GF-D8 (cell line): ENCODE measurements around the gene IGFBP1.

Source experiments
- DNase-seq: peaks from one replicate; lab custom pipeline; 2025; lab: John Stamatoyannopoulos, UW

The IGFBP1 gene

DNA sequence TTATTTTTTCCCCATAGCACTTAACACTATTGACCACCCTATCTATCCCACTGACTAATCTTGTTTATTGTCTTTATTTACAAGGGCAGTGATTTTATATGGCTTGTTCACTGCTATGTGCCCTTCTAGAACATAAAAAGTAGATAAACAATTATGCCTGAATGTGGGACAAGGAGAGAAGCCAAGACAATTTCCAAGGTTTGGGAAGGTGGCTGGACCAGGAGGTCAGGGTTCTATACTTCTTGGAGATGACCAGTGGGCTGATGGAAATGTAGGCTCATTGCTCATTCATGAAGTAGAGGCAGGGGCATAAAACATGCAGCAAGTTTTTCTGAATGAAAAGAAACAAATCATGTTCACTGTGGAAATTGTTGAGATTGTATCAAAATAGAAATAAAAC is 21.3 kb downstream of the IGFBP1 start:
- DNase-seq: no peak

DNA sequence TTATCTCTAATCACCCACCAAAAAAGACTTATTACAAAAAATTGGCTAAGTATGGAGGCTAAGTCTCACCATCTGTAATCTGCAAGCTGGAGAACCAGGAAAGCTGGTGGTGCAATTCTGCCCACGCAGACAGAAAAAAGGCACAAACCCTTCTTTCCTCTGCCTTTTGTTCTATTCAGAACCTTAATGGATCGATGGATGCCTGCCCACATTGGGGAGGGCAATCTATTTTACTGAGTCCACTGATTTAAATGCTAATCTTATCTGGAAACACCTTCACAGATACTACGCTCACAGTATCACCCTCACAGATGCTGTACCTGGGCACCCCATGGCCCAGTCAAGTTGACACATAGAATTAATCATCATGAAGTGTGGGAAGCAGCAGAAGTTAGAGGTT is 22.6 kb downstream of the IGFBP1 start:
- no peak for DNase-seq

DNA sequence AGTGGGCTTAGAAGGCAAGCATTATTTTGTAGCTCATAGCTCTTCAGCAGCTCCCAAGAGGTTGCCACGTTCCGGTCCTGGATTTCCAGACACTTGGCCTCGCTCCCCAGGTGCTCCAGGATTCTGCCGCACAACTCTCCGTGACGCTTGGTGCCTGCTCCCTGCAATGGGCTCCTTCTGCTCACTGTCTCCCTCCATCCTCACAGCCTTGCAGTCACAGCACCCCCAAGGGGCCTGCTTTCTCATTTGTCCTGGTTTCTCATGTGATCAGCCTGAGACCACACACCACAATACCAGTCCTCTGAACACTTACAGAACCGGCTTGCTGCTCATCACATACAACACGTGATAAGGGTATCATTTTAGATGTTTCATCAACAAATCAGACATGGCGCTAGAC is 23.0 kb downstream of the IGFBP1 start:
- DNase-seq: no peak

DNA sequence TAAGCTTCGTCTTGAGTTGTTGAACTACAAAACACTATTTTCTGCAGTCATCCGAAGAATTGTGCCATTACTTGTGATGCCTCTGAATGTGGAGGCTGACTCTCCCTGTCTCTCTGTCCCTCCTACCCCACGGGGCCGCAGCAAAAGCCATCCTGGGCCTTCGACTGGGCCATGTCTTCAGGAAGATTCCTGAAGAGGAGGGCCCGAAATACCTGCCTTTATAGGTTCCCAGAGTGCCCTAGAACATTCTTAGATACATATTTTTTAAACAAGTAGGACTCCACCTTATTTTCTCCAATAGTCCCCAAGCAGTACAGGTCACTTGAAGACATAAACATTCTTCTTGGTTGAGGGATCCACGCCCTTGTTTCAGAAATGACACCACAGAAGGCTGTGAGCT is 24.7 kb downstream of the IGFBP1 start:
- no peak for DNase-seq

DNA sequence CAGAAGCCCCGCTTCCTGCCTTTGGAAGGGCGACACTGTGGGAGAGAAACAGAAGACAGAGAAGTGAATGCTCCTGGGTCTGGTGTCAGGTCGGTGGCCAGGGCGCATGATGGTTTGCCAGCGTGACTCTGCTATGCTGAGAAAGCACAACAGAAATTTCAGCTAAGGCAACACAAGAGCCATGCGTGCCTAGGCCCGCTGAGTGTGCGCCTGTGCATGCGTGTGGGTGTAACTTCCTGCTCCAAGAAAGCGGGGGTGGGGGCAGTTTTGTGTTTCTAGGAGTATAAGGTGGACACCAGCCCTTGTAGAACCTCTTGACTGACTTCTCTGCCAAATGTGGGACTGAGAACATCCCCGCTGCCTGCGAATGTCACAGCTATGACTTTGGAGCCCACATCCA is 26.6 kb downstream of the IGFBP1 start:
- no peak for DNase-seq

DNA sequence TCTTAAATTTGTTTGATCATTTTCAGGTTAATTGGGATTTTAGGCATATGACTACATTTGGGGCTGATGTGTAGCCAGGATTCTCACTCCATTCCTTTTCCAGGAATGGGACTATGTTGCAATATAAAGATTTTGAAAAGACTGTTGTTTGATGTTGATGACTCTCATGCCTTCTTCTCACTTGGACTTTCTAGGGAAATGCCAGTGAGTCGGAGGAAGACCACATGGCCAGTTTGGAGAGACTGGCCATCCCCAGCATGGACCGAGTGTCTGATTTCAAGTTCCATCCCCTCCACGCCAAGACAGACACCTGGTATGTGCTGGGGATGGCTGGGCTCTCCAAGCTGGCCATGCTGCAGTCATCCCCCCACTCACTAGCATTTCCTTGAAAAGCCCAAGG is 27.3 kb downstream of the IGFBP1 start:
- no peak for DNase-seq

DNA sequence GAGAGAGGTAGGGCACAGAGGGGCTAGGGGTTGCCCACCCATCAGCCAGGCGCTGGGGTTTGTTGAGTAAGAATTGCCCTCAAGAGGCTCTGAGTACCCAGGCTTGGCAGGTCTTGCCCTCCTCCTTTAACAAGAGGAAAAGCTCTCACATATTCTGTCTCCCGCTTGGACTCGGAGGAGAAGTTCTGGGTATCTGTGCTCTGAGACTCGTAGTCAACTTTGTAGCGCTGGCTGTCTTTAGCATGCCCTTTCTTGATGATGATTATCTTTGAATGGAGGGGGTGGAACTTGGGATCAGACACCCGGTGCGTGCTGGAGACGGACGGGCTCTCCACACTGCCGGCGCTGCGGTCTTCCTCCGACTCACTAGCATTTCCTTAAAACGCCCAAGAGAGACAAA is 28.8 kb downstream of the IGFBP1 start:
- DNase-seq: no peak

DNA sequence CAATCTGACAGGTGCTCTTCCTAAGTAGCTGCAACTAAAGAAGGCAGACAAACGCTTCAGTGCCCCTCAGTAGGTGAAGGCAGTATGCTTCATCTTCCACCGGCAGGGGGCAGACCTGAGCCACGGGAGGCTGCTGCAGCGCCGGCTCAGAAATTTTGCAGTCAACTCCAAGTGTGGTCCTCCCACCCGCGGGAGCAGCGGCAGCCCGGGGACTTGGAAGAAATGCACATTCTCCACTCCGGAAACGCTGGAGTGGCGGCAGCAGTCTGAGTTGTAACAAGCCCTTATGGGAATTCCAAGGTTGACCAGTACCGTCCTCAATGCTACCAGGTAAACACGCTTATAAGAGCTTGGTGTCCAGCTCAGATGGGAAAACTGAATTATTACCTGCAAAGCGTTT is 29.4 kb downstream of the IGFBP1 start:
- DNase-seq: no peak

DNA sequence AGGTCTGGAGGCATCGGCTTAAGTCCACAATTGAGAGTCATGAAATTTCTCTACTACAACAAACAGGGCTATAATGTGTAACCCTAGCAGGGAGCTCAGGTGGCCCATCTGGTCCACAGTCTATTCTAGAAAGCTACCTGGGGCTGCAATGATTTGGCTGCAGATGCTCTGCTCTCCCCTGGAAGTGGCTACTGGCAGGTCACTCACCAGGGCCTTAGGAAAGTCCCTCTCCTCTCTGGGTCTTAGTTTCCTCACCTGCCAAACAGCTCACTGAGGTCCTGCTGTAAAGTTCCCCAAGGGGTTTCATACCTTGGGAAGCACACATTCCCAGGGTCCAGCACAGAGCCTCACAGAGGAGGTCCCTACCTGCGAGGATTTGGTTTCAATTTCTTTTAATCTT is 30.3 kb downstream of the IGFBP1 start:
- no peak for DNase-seq

DNA sequence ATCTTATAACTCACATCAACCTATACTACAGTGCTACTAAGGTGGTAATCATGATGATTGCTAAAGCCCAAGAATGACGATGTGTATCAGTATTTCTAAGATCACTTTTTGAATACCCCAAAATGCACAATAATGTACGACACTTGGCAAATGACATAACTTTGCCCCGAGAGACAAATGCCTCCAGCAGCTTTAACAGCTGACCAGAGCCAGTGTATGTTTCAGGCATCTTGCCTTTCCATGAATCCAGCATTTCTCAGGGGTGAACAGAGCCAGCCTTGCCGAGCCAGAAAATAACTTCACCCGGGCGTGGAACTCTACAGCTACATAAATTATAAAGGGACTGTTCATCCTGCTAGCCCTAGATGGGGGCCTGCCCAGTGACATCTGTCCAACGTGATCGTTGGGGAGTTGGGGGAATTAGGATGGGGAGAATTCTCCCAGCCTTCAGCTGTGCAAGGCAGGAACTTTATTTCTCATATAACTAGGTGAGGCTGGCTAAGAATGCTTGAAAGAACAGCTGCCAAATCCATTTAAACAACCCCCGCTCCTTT is 31.0 kb downstream of the IGFBP1 start:
- no peak for DNase-seq

DNA sequence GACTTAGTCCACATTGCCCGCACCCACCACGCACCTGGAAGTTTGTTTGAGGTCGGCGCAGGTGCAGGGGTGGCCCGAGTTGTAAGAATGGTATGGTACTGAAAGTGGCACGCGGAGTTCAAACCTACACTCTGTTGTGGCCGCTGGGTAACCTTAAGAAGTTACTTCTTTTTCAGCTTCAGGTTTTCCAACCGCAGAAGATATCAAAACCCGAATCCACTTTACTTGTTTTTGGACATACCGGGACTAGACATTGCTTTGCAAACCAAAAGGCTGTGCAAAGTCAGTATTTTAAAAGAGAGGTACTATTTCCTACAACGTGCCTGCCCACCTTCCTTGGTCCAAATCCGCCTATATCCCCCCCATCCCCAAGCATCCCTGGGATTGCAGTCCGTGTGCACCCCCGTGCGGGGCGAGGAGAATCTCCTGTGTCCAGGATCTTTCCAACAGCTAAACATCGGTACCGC is 31.7 kb downstream of the IGFBP1 start:
- no peak for DNase-seq

DNA sequence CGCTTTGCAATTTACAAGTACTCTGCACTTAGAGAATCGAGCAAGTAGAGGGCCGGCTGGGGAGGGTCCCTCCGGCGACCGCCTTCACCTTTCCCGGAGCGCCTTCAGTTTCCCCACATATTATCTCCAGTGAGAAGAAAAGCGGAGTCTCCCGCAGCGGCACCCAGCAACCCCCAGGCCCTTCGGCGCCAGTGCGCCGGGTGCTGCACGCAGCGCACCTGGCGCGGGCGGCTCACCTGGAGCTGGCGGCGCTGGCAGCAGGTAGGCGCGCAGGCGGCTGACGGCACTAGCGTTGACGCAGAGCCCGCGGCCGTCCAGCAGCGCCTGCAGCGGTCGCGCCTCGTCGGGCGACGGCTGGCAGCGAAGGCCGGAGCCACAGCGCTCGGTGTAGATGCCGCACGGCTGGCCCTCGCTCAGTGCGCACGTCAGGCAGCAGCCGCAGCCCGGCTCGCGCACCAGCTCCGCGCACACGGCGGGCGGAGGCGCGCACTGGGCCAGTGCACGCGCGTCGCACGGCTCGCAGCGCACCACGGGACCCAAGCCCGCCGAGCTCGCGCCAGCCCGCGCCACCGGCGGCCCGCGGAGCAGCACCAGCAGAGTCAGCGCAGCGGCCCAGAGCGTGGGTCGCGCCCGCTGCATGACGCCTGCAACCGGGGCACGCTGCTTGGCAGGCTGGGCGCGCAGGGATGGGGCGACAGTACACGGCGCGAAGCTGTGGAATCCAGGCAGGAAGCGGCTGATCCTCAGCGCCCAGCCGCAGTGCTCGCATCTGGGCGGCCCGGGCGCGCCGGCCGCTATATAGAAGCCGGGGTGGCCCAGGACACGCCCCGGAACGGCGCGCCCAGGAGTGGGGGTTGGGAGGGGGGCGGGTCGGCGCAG is 32.5 kb downstream of the IGFBP1 start, which contains the start of gene IGFBP3:
Gene IGFBP3 (minus strand): TSS at position 771 of the 879 bp plus-strand sequence. CDS start 132 bp downstream, at position 639.
- no peak for DNase-seq

DNA sequence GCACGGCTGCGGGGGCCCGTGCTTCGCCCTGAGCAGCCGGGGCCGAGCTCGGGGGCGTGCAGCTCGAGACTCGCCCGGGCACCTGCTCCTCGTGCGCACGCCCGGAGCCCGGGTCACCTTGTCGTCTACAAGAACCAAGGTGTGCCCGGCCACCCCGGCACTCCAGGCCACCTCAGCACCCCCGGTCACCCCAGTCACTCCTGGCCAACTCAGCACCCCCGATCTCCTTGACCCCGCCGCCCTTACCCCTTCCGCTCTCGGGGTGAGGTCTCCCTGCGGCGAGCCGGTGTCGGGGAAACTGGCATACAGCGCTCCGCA is 33.1 kb downstream of the IGFBP1 start:
- DNase-seq: no peak

DNA sequence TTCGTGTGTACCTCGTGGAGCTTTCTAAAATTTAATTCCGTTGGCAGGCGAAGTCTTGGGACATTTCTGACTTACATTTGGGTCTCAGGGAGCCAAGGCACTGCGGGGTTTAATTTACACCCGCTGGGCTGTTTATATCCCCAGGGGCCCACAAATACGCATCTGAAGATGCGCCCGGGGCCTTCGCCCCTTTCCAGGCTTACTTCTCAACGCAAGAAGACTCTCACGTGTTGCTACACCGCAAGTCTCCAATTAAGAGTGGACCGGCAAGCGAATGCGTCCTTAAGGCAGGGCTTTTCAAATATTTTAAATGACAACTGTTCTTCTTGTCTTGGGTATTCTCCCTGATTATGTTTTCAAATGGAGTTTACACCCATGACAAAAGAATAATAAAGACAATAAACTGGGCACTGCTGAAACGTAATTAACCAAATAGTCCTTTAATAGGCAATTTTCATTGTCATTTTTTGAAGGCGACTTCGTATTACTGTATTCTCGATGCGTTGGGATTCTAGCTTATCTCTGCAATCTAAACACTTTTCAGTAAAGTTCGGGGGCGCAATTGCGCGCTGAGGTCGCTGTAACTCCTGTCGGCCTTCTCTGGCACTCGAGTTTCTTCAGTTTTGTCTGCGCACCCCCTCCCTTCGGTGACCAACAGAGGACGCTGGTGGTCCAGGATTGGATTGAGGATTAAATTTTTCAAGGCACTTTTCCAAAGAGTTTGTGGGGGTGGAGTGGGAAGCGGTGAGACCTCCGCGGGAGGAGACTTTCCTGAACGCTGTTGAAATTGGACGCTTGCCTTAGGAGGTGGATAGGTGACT is 33.6 kb downstream of the IGFBP1 start:
- DNase-seq: no peak

DNA sequence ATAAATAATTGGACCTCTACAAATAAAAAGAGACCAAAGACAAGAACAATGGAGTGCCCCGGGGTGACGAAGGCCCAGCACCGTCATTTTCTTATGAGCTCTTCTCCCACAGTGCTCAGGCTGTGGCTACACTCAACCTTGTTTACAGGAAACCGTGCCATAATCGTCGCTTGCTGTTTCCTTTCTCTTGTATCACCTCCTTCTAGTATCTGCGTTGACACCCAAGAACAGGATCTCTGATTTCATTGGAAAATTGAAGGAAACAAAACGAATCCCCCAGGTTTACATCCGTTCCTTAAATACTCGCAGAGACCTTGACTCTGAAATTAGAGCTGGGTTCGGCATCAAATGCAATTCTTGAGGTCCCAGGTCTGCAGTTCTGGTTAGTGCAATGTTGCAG is 34.5 kb downstream of the IGFBP1 start:
- DNase-seq: no peak

DNA sequence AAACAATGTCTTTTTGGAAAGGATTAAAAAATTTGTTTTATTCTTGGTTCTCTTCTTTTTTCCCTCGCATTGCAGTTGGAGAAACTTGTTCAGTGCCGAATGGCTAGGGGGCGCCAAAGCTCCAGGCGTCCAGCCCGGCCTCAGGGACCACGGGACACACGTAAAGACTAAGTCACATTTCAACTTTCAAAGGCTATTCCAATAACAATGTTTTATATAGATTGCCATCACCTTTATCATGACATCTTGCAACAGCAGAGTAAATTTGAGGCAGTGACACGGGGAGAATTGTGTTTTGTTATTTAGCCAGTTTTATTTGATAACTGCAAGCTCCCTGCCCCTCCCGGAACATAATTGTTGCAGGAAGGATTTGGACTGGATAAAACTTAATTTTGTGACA is 35.0 kb downstream of the IGFBP1 start:
- DNase-seq: no peak

DNA sequence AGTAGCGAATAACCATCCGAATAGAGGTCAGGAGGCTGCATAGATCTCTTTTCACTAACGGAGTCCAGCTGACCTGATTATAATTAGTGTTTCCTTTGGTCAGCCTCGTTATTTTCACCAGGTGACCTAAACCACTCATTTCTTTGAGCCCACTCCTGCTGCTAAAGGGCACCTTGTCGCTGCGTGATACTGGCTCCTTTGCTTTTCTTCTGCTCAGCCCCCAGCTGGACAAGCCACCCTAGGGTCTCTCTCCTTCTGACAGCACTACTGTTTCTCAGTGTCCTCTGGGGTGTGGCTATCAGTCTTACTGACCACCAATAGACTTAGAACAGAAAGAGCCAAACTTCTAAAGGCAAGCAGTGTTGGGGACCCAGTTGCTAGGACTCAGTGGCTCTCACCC is 35.5 kb downstream of the IGFBP1 start:
- no peak for DNase-seq

DNA sequence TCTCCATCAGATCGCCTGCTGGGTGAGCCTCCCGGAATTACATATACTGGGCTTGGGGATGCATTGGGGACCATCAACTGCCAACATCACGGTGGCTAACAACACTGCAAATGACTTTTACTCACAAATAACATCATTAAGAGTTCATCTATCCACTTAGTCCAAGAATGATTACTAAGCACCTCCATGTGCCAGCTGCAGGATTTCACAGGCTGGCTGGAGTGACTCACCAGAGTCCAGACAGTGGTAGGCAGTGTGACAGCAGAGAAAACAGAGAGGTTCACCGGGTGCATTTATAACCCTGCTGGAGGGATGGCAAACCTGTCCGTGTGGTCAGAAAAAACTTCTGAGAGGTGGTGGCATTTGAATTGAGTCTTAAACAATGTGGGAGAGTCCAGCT is 36.0 kb downstream of the IGFBP1 start:
- no peak for DNase-seq

DNA sequence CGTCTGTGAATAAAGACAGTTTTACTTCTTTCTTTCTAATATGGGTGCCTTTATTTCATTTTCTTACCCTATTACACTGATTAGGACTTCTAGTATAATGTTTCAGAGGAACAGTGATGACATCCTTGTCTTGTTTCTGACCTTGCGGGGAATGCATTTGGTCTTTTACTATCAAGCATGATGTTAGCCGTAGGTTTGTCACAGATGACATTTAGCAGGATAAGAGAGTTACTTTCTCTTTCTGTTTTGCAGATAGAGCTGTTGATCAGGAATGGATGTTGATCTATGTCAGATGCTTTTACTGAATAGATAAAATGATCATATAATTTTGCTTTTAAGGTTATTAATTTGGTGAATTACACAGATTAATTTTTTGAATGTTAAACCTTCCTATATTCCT is 39.4 kb downstream of the IGFBP1 start:
- DNase-seq: no peak

DNA sequence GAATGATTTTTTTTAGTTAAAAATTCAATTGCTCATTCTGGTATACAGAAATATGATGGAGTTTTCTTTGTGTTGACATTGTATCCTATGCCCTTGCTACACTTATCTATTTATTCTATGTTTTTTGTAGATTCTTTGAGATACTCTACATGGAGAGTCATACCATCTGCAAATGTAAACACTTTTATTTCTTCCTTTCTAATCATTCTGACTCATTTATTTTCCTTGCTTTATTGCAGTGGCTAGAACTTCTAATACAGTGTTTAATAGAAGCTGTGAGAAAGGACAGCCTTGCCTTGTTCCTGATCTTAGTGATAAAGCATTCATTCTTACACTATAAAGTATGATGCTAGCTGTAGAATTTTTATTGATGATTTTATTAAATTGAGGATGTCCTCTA is 42.7 kb downstream of the IGFBP1 start:
- DNase-seq: no peak

DNA sequence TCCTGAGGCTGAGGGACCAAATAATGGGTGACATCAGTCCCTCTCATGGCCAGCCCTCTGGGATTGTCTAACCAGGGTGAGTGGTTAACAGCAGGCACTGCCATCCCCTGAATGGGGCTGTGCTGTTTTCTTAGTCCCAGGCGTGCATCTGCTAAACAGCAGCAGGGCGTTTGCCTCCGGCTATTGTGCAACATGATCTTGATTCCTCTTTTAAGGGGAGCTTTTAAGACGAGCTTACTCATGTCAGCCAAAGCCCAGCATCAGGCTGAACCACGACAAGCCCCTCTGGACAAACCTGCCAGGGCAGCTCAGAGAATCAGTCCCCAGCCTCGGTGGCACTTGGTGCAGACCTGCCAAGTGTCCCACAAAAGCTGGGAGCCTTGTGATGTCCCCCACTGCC is 49.0 kb downstream of the IGFBP1 start:
- peak; percentile 31 for DNase-seq

DNA sequence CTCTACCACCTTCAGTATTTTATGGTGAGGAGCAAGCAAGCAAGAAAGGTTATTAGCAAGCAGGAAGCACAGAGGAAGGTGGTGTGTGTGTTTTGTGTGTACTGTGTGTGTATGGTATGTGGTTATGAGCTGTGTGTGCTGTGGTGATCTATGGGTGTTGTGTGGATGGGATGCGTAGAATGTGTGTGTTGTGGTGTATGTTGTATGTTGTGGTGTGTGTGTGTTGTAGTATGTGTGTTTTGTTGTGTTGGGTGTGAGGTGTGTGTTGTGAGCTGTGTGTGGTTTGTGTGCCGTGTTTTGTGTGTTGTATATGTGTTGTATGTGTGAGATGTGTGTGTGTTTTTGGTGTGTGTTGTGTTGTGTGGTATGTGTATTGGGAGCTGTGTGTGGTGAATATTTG is 49.6 kb downstream of the IGFBP1 start:
- no peak for DNase-seq
